DOHH2 (cell line): ENCODE measurements around the gene N4BP3.

ENCODE experiments used
- CTCF ChIP-seq: fragments of 200-600 bp; sonication (generic); IDR thresholded peaks from one replicate; pipeline ENCODE4 v1.5.1; 2014; ENCODE audit warnings: antibody characterized with exemption, mild to moderate bottlenecking, low read depth, low read length; ENCODE audit not compliant: poor library complexity, severe bottlenecking
- EZH2phosphoT487 ChIP-seq: fragments of 200-600 bp; sonication (generic); IDR thresholded peaks from 2 replicates; pipeline ENCODE4 v1.6.1; 2017; ENCODE audit warnings: borderline replicate concordance, mild to moderate bottlenecking, antibody characterized with exemption, low read length, moderate library complexity, mixed read lengths

DNA sequence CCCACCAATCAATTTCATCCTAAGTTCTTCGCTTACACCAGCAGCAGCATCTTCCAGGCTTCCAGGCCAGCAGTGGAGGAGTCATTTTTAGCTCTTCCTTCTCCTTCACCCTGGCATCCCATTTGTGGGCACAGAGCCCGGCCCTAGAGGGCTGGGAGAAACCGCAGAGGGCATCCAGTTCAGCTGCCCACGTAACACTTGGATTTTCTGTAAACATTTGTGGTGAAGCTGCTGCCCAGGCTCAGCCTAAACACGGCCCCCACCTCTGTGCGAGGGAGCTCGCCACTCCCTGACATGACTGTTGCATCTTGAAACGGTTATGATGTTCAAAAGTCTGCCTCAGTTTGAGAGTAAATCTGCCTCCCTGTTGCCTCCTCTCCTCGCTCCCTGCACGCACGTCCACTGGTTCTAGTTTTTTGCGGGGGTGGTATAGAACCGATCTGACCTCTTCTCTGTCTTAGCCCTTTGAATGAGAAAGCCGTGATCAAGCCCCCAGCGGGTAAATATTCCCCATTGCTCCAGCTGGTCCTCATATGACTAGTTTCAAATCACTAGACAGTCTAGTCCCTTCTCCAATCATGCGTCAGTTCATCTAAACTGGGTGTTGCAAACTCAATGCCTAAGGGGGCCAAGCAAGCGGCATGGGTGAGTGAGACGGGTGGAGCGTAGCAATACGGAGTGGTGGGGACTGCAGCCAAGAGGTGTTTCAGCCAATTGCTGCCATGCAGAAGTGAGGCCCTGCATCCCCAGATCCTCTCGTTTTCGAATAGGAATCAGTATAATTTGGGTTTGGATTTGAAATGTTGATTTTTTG lies 34.9 kb upstream of the N4BP3 start:
- no peak for TF ChIP-seq CTCF
- no peak for TF ChIP-seq EZH2phosphoT487
